ENCODE results near the gene OR4L1. TPM values are rescaled to one million over a fixed set of nuclear protein-coding genes. Genes with fewer than 3 reads are reported as not detected.

OR4L1 gene, protein sequence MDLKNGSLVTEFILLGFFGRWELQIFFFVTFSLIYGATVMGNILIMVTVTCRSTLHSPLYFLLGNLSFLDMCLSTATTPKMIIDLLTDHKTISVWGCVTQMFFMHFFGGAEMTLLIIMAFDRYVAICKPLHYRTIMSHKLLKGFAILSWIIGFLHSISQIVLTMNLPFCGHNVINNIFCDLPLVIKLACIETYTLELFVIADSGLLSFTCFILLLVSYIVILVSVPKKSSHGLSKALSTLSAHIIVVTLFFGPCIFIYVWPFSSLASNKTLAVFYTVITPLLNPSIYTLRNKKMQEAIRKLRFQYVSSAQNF
- total RNA-seq (2012; rRNA removed): not detected in 2 replicates
- not detected in 2 replicates for polyA plus RNA-seq (2012; rRNA removed)
- not detected in 2 replicates for polyA plus RNA-seq (2012; cell fraction: cytosol; rRNA removed)
- not detected in 2 replicates for polyA plus RNA-seq (2012; cell fraction: nucleus; rRNA removed; ENCODE audit: low replicate concordance)
- not detected for Bru-seq, nascent RNA
- not detected for BruChase-seq, experiment 1, labeled RNA remaining after a 6-hour chase
- BruChase-seq, experiment 2, labeled RNA remaining after a 2-hour chase: not detected
- long read RNA-seq: 0 reads

DNA sequence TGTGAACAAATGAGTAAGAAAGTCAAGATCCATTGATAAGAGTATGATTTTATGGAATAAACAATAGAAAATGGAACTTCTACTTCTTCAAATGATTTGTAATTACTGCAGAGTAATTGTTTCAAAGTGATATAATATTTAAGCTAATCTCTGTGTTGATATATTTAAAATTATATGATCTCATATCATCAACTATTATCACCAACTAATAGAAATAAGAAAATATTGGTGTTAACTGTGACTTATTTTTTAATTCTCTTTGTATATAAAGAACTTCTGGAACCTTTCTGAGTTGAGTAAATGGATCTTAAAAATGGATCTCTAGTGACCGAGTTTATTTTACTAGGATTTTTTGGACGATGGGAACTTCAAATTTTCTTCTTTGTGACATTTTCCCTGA lies at the start of gene OR4L1:
TSS of gene OR4L1 (plus strand) at position 301 of the 400 bp plus-strand sequence. CDS start at position 301, 0 bp downstream.
- H2BK120ac ChIP-seq (ENCODE audit: low read depth, low read length): no peak within 1 kb of the TSS
- in situ Hi-C loops (cut with MboI; ENCODE audit: low sequenced_read_pairs) (no loop called here), dilution Hi-C loops (cut with HindIII; ENCODE audit: low sequenced_read_pairs, unreplicated experiment) (no loop called here), intact Hi-C loops (cut with micrococcal nuclease) (no loop called here)
- H3K9me1 ChIP-seq (ENCODE audit: insufficient read depth, low read length): no peaks in the 10 kb centered on the region
- no peak within 1 kb of the TSS for H4K91ac ChIP-seq (ENCODE audit: insufficient read depth, low read depth, low read length)
- H3K27me3 ChIP-seq (ENCODE audit: control insufficient read depth, insufficient read depth, low read length): no peaks in the 10 kb centered on the region
- H3K56ac ChIP-seq (ENCODE audit: extremely low read depth, insufficient read depth, low read length): no peak within 1 kb of the TSS
- no peak for ATAC-seq (ENCODE audit: low read depth)
- no peak within 1 kb of the TSS for H3K4ac ChIP-seq (ENCODE audit: low read depth, low read length)
- no peak within 1 kb of the TSS for H2BK5ac ChIP-seq (ENCODE audit: low read depth, low read length, poor library complexity, severe bottlenecking)
- no peak within 1 kb of the TSS for H3K27ac ChIP-seq (ENCODE audit: insufficient read depth, low read length)
- H4K8ac ChIP-seq (ENCODE audit: low read depth in 2 of 2, low read length in 2 of 2): no peak within 1 kb of the TSS
- CTCF ChIA-PET: no interaction called here
- DNase-seq: no peak
- peaks cover 16% of the 10 kb centered on the region for H3K9me3 ChIP-seq (ENCODE audit: control insufficient read depth, insufficient read depth, low read length)
- H3K9ac ChIP-seq (ENCODE audit: low read depth, low read length): no peak within 1 kb of the TSS
- H3K79me1 ChIP-seq (ENCODE audit: low read depth in 1 of 2, low read length in 2 of 2): no peaks in the 10 kb centered on the region
- H3K36me3 ChIP-seq (ENCODE audit: control insufficient read depth, insufficient read depth, low read length): no peaks in the 10 kb centered on the region
- H3K18ac ChIP-seq (ENCODE audit: low read depth, low read length): no peak within 1 kb of the TSS
- H4K5ac ChIP-seq (ENCODE audit: low read depth, low read length): no peak within 1 kb of the TSS
- H3K4me1 ChIP-seq (ENCODE audit: control insufficient read depth, insufficient read depth, low read length): no peaks in the 10 kb centered on the region
- H2BK20ac ChIP-seq (ENCODE audit: low read depth, low read length): no peak within 1 kb of the TSS
- H3K23ac ChIP-seq (ENCODE audit: low read depth, low read length): no peak within 1 kb of the TSS
- H2AFZ ChIP-seq (replicated peaks; ENCODE audit: low read length, poor library complexity): no peak within 1 kb of the TSS
- POLR2A ChIA-PET (ENCODE audit: unreplicated experiment): no interaction called here
- no peak within 1 kb of the TSS for H3K14ac ChIP-seq (replicated peaks; ENCODE audit: low read depth, low read length)
- H2AK5ac ChIP-seq (ENCODE audit: low read depth, low read length): no peak within 1 kb of the TSS
- H3K4me2 ChIP-seq (ENCODE audit: low read depth, low read length): no peak within 1 kb of the TSS
- no peaks in the 10 kb centered on the region for H4K20me1 ChIP-seq (ENCODE audit: insufficient read depth, low read length)
- no peak within 1 kb of the TSS for H2BK15ac ChIP-seq (ENCODE audit: low read depth, low read length)
- no peak within 1 kb of the TSS for H3K4me3 ChIP-seq (ENCODE audit: insufficient read depth, low read depth, low read length)
- H2AK9ac ChIP-seq (replicated peaks; ENCODE audit: low read depth, low read length, poor library complexity): no peak within 1 kb of the TSS
- BruUV-seq (replicated peaks): no TSS peak
- no CpG with 5 or more reads among the region's 2 CpGs for WGBS, 2 experiments (ENCODE audit: extremely low coverage in 2 of 2, insufficient read length in 1 of 2)
- TF ChIP-seq, protein P1, sequence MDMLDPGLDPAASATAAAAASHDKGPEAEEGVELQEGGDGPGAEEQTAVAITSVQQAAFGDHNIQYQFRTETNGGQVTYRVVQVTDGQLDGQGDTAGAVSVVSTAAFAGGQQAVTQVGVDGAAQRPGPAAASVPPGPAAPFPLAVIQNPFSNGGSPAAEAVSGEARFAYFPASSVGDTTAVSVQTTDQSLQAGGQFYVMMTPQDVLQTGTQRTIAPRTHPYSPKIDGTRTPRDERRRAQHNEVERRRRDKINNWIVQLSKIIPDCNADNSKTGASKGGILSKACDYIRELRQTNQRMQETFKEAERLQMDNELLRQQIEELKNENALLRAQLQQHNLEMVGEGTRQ (IDR thresholded peaks at IDR 0.05; ENCODE audit: low read depth, low read length): no peak
- TF ChIP-seq RFX5 (IDR thresholded peaks at IDR 0.05; ENCODE audit: low read depth, low read length) (no peak), CHD1 (IDR thresholded peaks at IDR 0.05; ENCODE audit: low read depth, low read length) (no peak), MAFK (IDR thresholded peaks at IDR 0.05; ENCODE audit: low read depth, low read length) (no peak), SMC3 (IDR thresholded peaks at IDR 0.05; ENCODE audit: low read depth, low read length) (no peak), MAZ (IDR thresholded peaks at IDR 0.05; ENCODE audit: borderline replicate concordance, low read depth, low read length) (no peak), NFE2L2 (IDR thresholded peaks at IDR 0.05; ENCODE audit: low read depth, low read length) (no peak), BHLHE40 (IDR thresholded peaks at IDR 0.05; ENCODE audit: low read depth, low read length) (no peak), MXI1 (IDR thresholded peaks at IDR 0.05; ENCODE audit: borderline replicate concordance, low read depth, low read length) (no peak), POLR2A (IDR thresholded peaks at IDR 0.05; ENCODE audit: low read depth, low read length) (no peak), RAD21 (IDR thresholded peaks at IDR 0.05; ENCODE audit: low read length) (no peak), RCOR1 (IDR thresholded peaks at IDR 0.05; ENCODE audit: insufficient replicate concordance, low read length) (no peak), CEBPB (IDR thresholded peaks at IDR 0.05; ENCODE audit: low read depth, low read length) (no peak)
- TF ChIP-seq, protein P2, sequence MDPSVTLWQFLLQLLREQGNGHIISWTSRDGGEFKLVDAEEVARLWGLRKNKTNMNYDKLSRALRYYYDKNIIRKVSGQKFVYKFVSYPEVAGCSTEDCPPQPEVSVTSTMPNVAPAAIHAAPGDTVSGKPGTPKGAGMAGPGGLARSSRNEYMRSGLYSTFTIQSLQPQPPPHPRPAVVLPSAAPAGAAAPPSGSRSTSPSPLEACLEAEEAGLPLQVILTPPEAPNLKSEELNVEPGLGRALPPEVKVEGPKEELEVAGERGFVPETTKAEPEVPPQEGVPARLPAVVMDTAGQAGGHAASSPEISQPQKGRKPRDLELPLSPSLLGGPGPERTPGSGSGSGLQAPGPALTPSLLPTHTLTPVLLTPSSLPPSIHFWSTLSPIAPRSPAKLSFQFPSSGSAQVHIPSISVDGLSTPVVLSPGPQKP (IDR thresholded peaks at IDR 0.05; ENCODE audit: borderline replicate concordance, low read depth, low read length): no peak
- TF ChIP-seq, protein P3, sequence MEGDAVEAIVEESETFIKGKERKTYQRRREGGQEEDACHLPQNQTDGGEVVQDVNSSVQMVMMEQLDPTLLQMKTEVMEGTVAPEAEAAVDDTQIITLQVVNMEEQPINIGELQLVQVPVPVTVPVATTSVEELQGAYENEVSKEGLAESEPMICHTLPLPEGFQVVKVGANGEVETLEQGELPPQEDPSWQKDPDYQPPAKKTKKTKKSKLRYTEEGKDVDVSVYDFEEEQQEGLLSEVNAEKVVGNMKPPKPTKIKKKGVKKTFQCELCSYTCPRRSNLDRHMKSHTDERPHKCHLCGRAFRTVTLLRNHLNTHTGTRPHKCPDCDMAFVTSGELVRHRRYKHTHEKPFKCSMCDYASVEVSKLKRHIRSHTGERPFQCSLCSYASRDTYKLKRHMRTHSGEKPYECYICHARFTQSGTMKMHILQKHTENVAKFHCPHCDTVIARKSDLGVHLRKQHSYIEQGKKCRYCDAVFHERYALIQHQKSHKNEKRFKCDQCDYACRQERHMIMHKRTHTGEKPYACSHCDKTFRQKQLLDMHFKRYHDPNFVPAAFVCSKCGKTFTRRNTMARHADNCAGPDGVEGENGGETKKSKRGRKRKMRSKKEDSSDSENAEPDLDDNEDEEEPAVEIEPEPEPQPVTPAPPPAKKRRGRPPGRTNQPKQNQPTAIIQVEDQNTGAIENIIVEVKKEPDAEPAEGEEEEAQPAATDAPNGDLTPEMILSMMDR (conservative IDR thresholded peaks at IDR 0.05; ENCODE audit: low read depth, low read length): no peak

Data from IMR-90 (cell line).